GM21390 (cell line): ENCODE data around the gene HRAS.

Experiments
- ATAC-seq: cut with Tn5 transposase; IDR thresholded peaks from one replicate; pipeline ENCODE4 v1.9.1; 2021; ENCODE audit not compliant: unreplicated experiment

HRAS gene

GRCh38 chr11:514606-515005 lies 20.8 kb downstream of the HRAS start:
- ATAC-seq, result no peak

GRCh38 chr11:512761-513595 lies 22.4 kb downstream of the HRAS start:
- no peak for ATAC-seq

- ATAC-seq, result no peak
Measured at GRCh38 chr11:508956-509355, 26.4 kb downstream of the HRAS start.

GRCh38 chr11:507727-508515 lies 27.5 kb downstream of the HRAS start:
- ATAC-seq, result no peak

GRCh38 chr11:506995-507726 lies 28.2 kb downstream of the HRAS start, which contains the start of gene RNH1:
Gene RNH1 (minus strand): TSS chr11:507242. CDS start chr11:502162, 5,080 bp downstream.
- ATAC-seq, result peak; percentile 46

- peak; percentile 55 for ATAC-seq
Measured at GRCh38 chr11:506238-506994, 29.0 kb downstream of the HRAS start.

- no peak for ATAC-seq
Measured at GRCh38 chr11:504994-505344, 30.4 kb downstream of the HRAS start.

- ATAC-seq, result no peak
Measured at GRCh38 chr11:504053-504993, 31.1 kb downstream of the HRAS start.

GRCh38 chr11:503179-503981 lies 32.0 kb downstream of the HRAS start:
- no peak for ATAC-seq

GRCh38 chr11:502288-503178 lies 32.8 kb downstream of the HRAS start:
- no peak for ATAC-seq

GRCh38 chr11:501683-502287 lies 33.6 kb downstream of the HRAS start:
- ATAC-seq, result no peak

- no peak for ATAC-seq
Measured at GRCh38 chr11:501001-501682, 34.2 kb downstream of the HRAS start.

GRCh38 chr11:499201-500076 lies 35.9 kb downstream of the HRAS start:
- ATAC-seq, result no peak

- no peak for ATAC-seq
Measured at GRCh38 chr11:498297-499181, 36.8 kb downstream of the HRAS start.
